GM12872 (cell line): ENCODE measurements around the gene SSH2.

Experiments used
- TF ChIP-seq, protein P1 (sequence below): IDR thresholded peaks from 3 replicates; pipeline ENCODE4 v1.5.1; 2011; ENCODE audit warnings: low read depth, mild to moderate bottlenecking, low read length, moderate library complexity; ENCODE audit not compliant: insufficient read depth

SSH2 gene

DNA sequence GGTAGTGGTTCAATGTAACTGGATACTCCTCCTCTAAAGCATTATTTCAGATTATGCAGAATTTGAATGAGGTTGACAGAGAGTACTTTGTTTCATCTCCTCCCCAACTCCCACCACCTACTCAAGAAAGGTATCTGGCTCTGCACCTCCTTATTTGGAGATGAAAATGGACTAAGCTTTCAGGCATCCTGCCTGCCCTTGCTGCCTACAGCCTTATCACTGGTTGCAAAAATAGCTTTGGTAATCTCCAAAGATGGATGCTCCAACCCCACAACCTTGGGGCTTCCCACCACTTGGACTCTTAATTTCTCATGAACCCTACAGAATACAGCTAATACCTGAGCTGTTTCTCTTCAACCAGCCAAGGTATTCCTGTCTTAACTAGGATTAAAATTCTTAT, 262.1 kb downstream of the SSH2 start:
- TF ChIP-seq, protein P1, sequence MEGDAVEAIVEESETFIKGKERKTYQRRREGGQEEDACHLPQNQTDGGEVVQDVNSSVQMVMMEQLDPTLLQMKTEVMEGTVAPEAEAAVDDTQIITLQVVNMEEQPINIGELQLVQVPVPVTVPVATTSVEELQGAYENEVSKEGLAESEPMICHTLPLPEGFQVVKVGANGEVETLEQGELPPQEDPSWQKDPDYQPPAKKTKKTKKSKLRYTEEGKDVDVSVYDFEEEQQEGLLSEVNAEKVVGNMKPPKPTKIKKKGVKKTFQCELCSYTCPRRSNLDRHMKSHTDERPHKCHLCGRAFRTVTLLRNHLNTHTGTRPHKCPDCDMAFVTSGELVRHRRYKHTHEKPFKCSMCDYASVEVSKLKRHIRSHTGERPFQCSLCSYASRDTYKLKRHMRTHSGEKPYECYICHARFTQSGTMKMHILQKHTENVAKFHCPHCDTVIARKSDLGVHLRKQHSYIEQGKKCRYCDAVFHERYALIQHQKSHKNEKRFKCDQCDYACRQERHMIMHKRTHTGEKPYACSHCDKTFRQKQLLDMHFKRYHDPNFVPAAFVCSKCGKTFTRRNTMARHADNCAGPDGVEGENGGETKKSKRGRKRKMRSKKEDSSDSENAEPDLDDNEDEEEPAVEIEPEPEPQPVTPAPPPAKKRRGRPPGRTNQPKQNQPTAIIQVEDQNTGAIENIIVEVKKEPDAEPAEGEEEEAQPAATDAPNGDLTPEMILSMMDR, result no peak

- TF ChIP-seq, protein P1, result no peak
Measured at GRCh38 chr17:29665481-29665810, 264.6 kb downstream of the SSH2 start.

DNA sequence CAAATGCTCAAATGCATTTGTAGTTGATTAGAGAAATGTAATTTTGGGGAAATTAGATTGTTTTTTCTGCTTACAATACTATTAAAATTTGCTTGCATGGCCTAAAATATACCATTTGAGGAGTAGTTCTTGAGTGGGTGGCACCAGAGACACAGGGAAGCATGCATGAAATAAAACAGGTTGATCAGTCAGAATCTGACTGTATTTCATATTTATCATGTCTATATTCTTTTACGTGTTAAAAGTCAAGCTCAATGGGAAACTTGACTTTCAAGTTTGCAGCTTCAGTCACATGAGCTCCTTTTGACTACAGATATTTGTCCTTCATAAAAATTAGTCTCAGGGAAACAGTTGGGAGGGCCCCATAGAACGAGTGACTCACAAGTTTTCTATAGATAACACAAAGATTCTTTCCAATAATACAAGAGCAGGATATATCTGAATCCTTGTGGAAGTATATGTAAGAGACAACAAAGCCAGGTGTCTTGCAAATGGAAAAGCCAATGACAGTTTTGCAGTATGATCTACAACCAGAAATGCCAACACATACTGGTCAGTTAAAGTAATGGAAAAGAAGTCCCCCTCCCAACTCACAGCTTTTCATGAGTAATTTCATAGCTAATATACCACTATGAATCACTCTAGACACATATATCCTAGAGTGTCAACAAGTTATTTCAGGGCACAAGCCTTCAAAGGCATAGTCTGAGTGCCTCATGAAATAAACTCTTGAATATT, 265.1 kb downstream of the SSH2 start:
- TF ChIP-seq, protein P1, result no peak

GRCh38 chr17:29663155-29663554, 266.9 kb downstream of the SSH2 start:
- TF ChIP-seq, protein P1, result no peak

DNA sequence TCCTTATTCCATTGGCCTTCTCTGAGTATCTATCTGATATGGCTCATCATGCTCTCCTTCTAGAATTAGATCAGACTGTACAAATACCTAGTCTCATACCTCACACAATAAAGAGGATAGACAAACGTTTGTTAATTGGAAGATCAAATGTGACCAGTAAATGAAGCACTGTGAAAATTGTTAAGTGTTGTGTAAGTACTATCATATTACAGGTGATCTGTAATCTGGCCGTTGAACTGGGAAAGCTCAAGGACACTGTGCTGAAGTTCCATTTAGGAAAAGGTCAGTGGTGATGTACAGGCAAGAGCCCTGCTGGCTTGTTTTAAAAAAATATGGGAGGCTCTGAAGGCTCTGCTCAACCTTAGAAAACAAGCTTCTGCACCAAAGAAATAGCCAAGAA, 268.8 kb downstream of the SSH2 start:
- TF ChIP-seq, protein P1, result no peak

DNA sequence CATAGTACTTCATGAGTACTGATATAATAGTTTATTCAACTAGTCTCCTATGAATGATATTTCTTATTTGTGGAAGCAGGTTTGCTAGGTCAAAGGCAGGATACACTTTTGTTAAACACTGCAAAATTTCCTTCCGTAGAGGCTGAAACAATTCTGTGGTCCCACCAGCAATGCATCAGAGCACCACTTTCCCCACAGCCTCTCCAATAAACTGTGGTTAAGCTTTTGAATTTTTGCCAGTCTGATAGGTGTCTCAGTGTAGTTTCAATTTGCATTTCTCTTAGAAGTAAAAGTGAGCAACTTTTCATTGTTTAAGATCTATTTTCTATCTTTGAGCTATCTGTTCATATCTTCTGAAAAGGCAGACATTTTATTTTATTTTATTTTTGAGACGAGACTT, 270.9 kb downstream of the SSH2 start:
- TF ChIP-seq, protein P1, result no peak

DNA sequence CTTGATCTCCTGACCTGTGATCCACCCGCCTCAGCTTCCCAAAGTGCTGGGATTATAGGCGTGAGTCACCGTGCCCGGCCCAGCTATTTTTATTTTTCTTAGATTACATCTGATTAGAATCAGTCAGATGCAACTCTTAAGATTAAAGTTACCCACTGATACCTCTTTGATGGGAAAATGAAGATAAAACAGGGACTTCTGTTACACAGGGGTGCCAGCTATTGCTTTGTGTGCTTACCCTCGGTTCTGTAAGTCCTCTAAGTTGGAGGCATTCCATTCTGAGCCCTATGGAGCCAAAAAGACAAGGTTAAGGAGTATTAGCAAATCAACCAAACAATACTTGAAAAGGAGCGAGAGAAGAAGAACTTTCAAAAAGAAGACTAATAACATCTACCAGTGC, 274.7 kb downstream of the SSH2 start:
- TF ChIP-seq, protein P1, result no peak
